ENCODE results near the gene PRSS12. TPM values are rescaled to one million over a fixed set of nuclear protein-coding genes. Genes with fewer than 3 reads are reported as not detected.
A peak's percentile ranks its signal among the peaks of the same experiment; 100 is the strongest.
"Not testable (repeated sequence)": the region's sequence is repeated elsewhere in the genome, so short reads cannot be mapped to it uniquely, and the experiment has no call there.

Gene PRSS12
- total RNA-seq, result not detected

- peak; percentile 21 to 71 (median 61) for DNase-seq (ENCODE audit: low read depth in 2 of 3, low spot score in 2 of 3)
These were observed at the start of gene PRSS12 for GRCh38 chr4:118352843-118353533. Gene PRSS12, minus strand, starts transcription at chr4:118353003. Its CDS starts 283 bp downstream, at chr4:118352720.

GRCh38 chr4:118400356-118400755, 47.6 kb upstream of the PRSS12 start:
- DNase-seq (ENCODE audit: low read depth in 2 of 3, low spot score in 2 of 3), result peak in 2 of 3 donors; percentile 77 to 92

- DNase-seq (ENCODE audit: low read depth in 2 of 3, low spot score in 2 of 3), result not testable (repeated sequence)
These were observed 47.1 kb upstream of the PRSS12 start for GRCh38 chr4:118399883-118400282.

- peak in 2 of 3 donors; percentile 76 to 95 for DNase-seq (ENCODE audit: low read depth in 2 of 3, low spot score in 2 of 3)
These were observed 45.7 kb upstream of the PRSS12 start for GRCh38 chr4:118398226-118399090.

GRCh38 chr4:118397623-118397979, 44.8 kb upstream of the PRSS12 start:
- no peak for DNase-seq (ENCODE audit: low read depth in 2 of 3, low spot score in 2 of 3)

- no peak for DNase-seq (ENCODE audit: low read depth in 2 of 3, low spot score in 2 of 3)
These were observed 44.2 kb upstream of the PRSS12 start for GRCh38 chr4:118396881-118397622.

GRCh38 chr4:118395057-118395644, 42.3 kb upstream of the PRSS12 start:
- no peak for DNase-seq (ENCODE audit: low read depth in 2 of 3, low spot score in 2 of 3)

GRCh38 chr4:118392509-118392908, 39.7 kb upstream of the PRSS12 start:
- DNase-seq (ENCODE audit: low read depth in 2 of 3, low spot score in 2 of 3), result not testable (repeated sequence)

GRCh38 chr4:118390121-118390520, 37.3 kb upstream of the PRSS12 start:
- no peak for DNase-seq (ENCODE audit: low read depth in 2 of 3, low spot score in 2 of 3)

GRCh38 chr4:118389721-118390120, 36.9 kb upstream of the PRSS12 start:
- DNase-seq (ENCODE audit: low read depth in 2 of 3, low spot score in 2 of 3), result no peak

GRCh38 chr4:118388606-118389005, 35.8 kb upstream of the PRSS12 start:
- no peak for DNase-seq (ENCODE audit: low read depth in 2 of 3, low spot score in 2 of 3)

- DNase-seq (ENCODE audit: low read depth in 2 of 3, low spot score in 2 of 3), result no peak
These were observed 29.1 kb upstream of the PRSS12 start for GRCh38 chr4:118381902-118382301.

- DNase-seq (ENCODE audit: low read depth in 2 of 3, low spot score in 2 of 3), result no peak
These were observed 20.9 kb upstream of the PRSS12 start for GRCh38 chr4:118373614-118374255.

- no peak for DNase-seq (ENCODE audit: low read depth in 2 of 3, low spot score in 2 of 3)
These were observed 19.4 kb upstream of the PRSS12 start for GRCh38 chr4:118372251-118372650.

GRCh38 chr4:118369231-118369630, 16.4 kb upstream of the PRSS12 start:
- no peak for DNase-seq (ENCODE audit: low read depth in 2 of 3, low spot score in 2 of 3)

- no peak for DNase-seq (ENCODE audit: low read depth in 2 of 3, low spot score in 2 of 3)
These were observed 15.1 kb upstream of the PRSS12 start for GRCh38 chr4:118367872-118368271.

GRCh38 chr4:118367361-118367760, 14.6 kb upstream of the PRSS12 start:
- no peak for DNase-seq (ENCODE audit: low read depth in 2 of 3, low spot score in 2 of 3)

- DNase-seq (ENCODE audit: low read depth in 2 of 3, low spot score in 2 of 3), result no peak
These were observed 10.4 kb upstream of the PRSS12 start for GRCh38 chr4:118363166-118363565.

- DNase-seq (ENCODE audit: low read depth in 2 of 3, low spot score in 2 of 3), result no peak
These were observed 8.4 kb upstream of the PRSS12 start for GRCh38 chr4:118361192-118361591.

GRCh38 chr4:118360106-118360505, 7.3 kb upstream of the PRSS12 start:
- no peak for DNase-seq (ENCODE audit: low read depth in 2 of 3, low spot score in 2 of 3)
